ENCODE data around the gene CD1D.
A peak's percentile ranks its signal among the peaks of the same experiment; 100 is the strongest.

CD1D gene

DNA sequence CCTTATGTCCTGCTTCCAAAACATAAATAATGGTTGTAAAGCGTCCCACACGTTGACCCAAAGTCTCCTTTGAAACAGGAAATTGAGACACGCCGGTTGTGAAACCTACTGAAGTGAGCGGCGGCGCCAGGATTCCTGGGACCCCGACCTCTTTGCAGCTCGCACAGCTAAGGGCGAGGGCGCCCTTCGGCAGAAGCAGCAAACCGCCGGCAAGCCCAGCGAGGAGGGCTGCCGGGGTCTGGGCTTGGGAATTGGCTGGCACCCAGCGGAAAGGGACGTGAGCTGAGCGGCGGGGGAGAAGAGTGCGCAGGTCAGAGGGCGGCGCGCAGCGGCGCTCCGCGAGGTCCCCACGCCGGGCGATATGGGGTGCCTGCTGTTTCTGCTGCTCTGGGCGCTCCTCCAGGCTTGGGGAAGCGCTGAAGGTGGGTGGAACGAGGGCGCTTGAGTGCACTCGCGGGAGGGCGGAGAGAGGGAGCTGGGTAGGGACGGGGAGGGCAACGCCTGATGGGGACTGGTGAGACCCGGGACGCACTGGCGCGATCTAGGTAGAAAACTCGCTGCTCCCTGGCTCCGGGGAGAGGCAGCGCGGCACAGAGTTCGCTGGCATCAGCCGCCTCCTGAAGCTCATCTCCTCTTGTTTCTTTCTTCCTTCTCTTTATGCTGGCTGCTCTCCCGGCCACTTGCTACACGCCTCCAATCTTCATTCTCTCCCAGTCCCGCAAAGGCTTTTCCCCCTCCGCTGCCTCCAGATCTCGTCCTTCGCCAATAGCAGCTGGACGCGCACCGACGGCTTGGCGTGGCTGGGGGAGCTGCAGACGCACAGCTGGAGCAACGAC is at the start of gene CD1D:
Gene CD1D (plus strand): TSS at position 155 of the 836 bp plus-strand sequence. CDS start 207 bp downstream, at position 362.
- peak within 1 kb of the TSS; percentile 78 for H3K4me3 Mint-ChIP-seq
- H3K9me3 Mint-ChIP-seq (ENCODE audit: low read depth), result no peaks in the 10 kb centered on the region
- H3K27ac Mint-ChIP-seq, result no peak within 1 kb of the TSS
- H3K4me1 Mint-ChIP-seq (ENCODE audit: low read depth), result peaks cover 13% of the 10 kb centered on the region
- peaks cover 44% of the 10 kb centered on the region for H3K27me3 Mint-ChIP-seq
- H3K36me3 Mint-ChIP-seq, result no peaks in the 10 kb centered on the region

DNA sequence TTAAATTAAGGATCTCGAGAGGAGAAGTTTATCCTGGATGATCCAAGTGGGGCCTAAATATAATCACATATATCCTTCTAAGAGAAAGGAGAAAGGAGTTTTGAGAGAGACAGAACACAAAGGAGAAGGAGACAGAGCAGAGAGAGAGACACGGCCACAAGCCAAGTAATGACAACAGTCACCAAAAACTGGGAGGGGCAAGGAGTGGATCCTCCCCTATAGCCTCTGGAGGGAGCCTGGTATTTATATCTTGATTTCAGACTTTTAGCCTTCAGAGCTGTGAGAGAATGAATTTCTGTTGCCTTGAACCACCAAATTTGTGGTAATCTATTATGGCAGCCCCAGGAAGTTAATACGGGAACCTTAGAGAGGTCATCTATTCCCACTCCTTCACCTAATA is 49.5 kb upstream of the CD1D start:
- no peaks in the 10 kb centered on the region for H3K4me1 Mint-ChIP-seq (ENCODE audit: low read depth)
- no peak overlapping the region for H3K4me3 Mint-ChIP-seq
- peaks cover 2% of the 10 kb centered on the region for H3K27me3 Mint-ChIP-seq
- H3K27ac Mint-ChIP-seq, result no peak overlapping the region
- H3K36me3 Mint-ChIP-seq, result no peaks in the 10 kb centered on the region
- no peaks in the 10 kb centered on the region for H3K9me3 Mint-ChIP-seq (ENCODE audit: low read depth)

DNA sequence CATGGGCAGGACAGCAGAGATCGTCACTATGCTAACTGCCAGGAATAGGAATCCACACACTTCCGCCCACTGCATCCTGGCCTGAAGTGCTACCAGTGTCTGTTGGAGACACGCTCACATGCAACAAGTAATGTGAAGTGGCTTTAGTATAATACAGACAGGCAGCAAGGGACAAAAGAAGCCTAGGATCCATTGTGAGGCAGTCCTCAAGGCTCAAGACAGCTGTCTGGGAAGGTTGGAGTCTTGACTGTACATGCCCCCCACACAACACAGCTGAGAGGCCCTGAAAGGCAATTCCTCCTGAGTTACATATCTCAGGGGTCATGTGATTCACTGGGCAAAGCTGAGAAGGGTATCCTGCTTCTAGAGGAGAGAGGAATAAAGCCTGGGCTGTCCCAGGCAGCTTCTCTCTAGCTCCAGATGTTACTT is 39.9 kb upstream of the CD1D start:
- Mint-ChIP-seq H3K4me3 (no peak overlapping the region), H3K27ac (no peak overlapping the region), H3K27me3 (no peaks in the 10 kb centered on the region), H3K4me1 (ENCODE audit: low read depth) (no peaks in the 10 kb centered on the region), H3K36me3 (no peaks in the 10 kb centered on the region), H3K9me3 (ENCODE audit: low read depth) (no peaks in the 10 kb centered on the region)

DNA sequence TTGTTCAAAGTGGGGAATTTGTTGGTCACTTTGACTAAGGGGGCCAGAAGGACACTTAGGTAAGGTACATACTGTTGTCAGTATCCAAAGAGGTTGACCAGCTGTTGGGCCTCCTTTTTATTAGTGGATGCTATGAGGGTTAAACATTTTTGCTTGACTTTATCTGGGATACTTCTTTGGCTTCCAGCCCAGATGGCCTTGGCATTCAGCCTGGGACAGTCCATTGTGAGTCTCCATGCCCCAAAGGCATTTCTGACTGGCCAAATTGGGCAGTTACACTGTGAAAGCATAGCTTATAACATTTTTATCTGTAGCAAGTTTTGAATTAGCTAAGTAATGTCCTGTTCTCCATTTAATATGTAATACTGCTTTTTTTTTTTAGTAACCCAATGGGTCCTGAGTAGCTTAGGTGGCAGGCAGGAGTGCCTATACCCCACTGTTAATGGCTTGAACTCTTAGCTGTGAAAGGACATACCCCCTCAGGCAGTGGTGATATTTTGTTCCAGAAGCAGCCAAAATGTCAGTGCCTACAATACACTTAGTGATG is 35.4 kb upstream of the CD1D start:
- H3K27ac Mint-ChIP-seq, result no peak overlapping the region
- H3K4me1 Mint-ChIP-seq (ENCODE audit: low read depth), result peaks cover 19% of the 10 kb centered on the region
- H3K4me3 Mint-ChIP-seq, result no peak overlapping the region
- no peaks in the 10 kb centered on the region for H3K36me3 Mint-ChIP-seq
- no peaks in the 10 kb centered on the region for H3K27me3 Mint-ChIP-seq
- no peaks in the 10 kb centered on the region for H3K9me3 Mint-ChIP-seq (ENCODE audit: low read depth)

DNA sequence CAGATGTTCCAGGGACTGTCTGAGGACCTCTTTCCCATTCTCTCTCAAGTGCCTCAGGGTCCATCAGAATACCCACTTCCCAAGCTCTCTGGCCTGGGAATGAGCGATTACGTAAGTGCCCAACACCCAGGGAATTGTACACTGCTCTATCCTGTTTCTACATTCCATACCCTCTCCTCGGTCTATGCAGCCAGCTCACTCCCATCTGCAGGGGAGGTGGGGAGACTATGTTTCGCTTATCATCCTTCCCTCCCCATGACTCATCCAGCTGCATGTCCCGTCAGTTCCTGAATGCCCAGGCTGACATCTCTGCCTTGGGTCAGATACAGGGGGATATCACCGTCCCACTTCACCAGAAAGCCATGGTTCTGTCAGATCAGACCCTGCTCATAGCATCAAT is 34.5 kb upstream of the CD1D start:
- Mint-ChIP-seq H3K27ac (no peak overlapping the region), H3K36me3 (no peaks in the 10 kb centered on the region), H3K4me1 (ENCODE audit: low read depth) (peaks cover 25% of the 10 kb centered on the region), H3K9me3 (ENCODE audit: low read depth) (no peaks in the 10 kb centered on the region), H3K27me3 (no peaks in the 10 kb centered on the region), H3K4me3 (no peak overlapping the region)

DNA sequence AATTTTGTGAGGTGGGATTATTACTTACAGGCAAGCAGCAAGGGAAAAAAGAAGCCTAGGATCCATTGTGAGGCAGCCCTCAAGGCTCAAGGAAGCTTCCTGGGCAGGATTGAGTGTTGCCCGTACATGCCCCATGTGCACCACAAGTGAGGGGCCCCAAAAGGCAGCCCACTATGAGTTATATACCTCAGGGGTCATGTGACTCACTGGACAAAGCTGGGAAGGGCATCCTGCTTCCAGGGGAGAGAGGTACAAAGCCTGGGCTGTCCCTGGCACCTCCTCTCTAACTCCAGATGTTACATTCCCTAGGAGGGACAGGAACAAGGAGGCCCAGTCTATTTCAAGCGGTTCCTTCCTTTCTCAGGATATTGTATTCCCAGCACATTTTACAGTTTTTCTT is 34.0 kb upstream of the CD1D start:
- no peak overlapping the region for H3K4me3 Mint-ChIP-seq
- no peaks in the 10 kb centered on the region for H3K9me3 Mint-ChIP-seq (ENCODE audit: low read depth)
- H3K27ac Mint-ChIP-seq, result no peak overlapping the region
- H3K4me1 Mint-ChIP-seq (ENCODE audit: low read depth), result peaks cover 25% of the 10 kb centered on the region
- H3K36me3 Mint-ChIP-seq, result no peaks in the 10 kb centered on the region
- H3K27me3 Mint-ChIP-seq, result no peaks in the 10 kb centered on the region

DNA sequence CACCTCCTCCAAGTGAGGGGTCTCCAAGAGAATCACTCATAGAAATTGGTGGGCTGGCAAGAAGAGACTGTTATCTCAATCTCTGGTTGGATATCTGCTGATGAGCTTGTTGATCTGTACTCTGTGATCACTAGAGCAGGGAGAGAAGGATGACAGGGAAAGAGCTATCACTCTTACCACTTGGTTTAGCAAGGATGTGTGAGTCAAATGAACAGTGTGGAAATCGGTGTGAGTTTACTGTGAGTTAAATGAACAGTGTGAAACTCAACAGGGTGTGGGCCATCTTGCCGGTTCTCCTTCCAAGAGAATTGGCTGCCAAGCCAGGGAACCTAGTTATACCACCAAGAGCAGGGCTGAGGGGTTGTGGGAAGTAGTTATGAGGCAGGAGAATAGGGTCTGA is 33.3 kb upstream of the CD1D start:
- Mint-ChIP-seq H3K4me1 (ENCODE audit: low read depth) (peaks cover 25% of the 10 kb centered on the region), H3K9me3 (ENCODE audit: low read depth) (no peaks in the 10 kb centered on the region), H3K27ac (no peak overlapping the region), H3K27me3 (no peaks in the 10 kb centered on the region), H3K36me3 (no peaks in the 10 kb centered on the region), H3K4me3 (no peak overlapping the region)

DNA sequence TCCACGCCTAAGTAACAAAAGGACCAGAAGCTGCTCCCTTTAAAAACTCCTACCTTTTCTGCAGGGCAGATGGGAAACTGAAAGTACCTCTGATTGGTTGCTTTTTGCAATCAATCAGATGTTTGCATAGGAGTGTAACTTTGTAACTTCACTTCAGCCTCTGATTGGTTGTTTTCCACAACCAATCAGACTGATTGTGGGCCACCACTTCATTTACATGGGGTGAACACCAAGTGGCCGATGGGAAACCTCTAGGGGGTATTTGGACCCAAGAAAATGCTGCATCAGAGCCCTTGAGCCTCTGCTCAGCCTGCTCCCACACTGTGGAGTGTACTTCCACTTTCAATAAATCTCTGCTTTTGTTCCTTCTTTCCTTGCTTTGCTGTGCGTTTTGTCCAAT is 32.8 kb upstream of the CD1D start:
- Mint-ChIP-seq H3K4me3 (no peak overlapping the region), H3K9me3 (ENCODE audit: low read depth) (no peaks in the 10 kb centered on the region), H3K27ac (no peak overlapping the region)

DNA sequence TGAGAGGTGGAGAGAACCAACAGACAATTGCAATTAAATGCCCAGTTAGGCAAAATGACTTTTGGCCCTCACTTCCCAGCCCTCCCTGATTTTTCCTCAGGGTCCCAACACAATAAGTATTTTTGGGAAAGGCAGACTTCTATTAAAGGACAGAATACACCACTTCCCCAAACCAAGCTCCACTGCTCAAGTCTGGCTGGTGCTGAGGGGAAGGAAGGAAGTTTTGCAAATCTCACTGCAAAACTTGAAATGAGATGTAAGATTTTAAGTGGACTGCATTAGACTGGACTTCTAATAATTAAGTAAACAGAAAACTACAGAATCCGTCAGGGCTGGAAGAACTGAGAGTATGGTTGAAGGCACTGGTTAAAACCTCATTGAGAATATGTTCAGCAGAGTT is 32.2 kb upstream of the CD1D start:
- no peaks in the 10 kb centered on the region for H3K9me3 Mint-ChIP-seq (ENCODE audit: low read depth)
- H3K27ac Mint-ChIP-seq, result peak overlapping the region; percentile 2
- peaks cover 25% of the 10 kb centered on the region for H3K4me1 Mint-ChIP-seq (ENCODE audit: low read depth)
- no peaks in the 10 kb centered on the region for H3K36me3 Mint-ChIP-seq
- H3K4me3 Mint-ChIP-seq, result peak overlapping the region; percentile 95
- no peaks in the 10 kb centered on the region for H3K27me3 Mint-ChIP-seq

More for the DNA sequence above, 32.8 kb upstream of the CD1D start:
- Mint-ChIP-seq H3K27me3 (no peaks in the 10 kb centered on the region), H3K36me3 (no peaks in the 10 kb centered on the region), H3K4me1 (ENCODE audit: low read depth) (peaks cover 25% of the 10 kb centered on the region)

DNA sequence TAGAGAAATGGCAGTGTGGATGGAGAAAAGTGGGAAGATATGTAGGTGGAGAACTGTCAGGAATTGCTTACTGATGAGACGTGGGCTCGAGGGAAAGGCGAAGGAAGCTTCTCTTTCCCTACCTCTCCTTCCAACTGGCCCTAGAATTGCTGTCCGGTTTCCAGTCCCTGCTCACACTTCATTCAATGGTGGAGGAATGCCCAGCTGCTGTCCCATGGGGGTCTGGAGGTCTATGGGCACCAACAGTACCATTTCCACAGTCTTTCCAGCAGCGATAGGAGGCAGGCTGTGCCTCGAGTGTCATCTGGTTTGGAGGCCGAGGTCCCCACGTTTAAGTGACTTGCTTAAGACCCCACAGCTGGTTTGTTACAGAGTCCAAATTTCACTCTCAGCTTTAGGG is 31.5 kb upstream of the CD1D start:
- no peaks in the 10 kb centered on the region for H3K9me3 Mint-ChIP-seq (ENCODE audit: low read depth)
- no peaks in the 10 kb centered on the region for H3K36me3 Mint-ChIP-seq
- no peaks in the 10 kb centered on the region for H3K27me3 Mint-ChIP-seq
- H3K4me3 Mint-ChIP-seq, result peak overlapping the region; percentile 95
- peaks cover 25% of the 10 kb centered on the region for H3K4me1 Mint-ChIP-seq (ENCODE audit: low read depth)
- H3K27ac Mint-ChIP-seq, result peak overlapping the region; percentile 88

DNA sequence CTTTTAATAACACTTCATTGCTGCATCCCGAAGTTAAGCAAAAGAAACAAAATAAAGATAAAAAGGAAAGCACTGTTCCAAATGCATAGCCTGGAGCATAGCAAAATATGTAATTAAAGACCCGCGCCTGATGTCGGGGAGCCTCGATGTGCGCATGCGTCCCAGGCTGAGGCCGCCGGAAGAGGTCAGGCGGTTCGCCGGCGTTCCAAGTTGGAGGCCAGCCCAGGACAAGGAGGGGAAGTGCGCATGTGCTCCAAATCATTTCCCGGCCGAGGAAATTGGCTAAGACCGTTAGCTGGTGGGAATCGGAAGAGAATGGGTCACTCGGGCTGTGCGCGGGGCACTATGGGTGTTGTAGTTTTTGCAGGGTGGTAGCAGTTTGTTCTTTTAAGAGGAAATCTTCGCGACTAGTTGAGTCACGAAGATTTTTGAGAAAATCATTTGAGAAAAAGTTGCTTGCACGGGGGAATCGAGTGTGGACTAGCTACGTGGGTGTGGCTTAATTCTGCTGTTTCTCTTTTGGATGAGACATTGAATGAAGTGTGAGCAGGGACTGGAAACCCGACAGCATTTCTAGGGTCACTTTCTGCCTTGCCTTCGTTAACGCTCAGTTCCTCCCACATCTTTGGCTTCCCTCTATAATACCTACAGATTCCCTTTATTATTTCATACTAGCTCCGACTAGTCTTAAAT is 31.0 kb upstream of the CD1D start:
- Mint-ChIP-seq H3K4me3 (peak overlapping the region; percentile 95), H3K27ac (peak overlapping the region; percentile 88), H3K36me3 (no peaks in the 10 kb centered on the region), H3K4me1 (ENCODE audit: low read depth) (peaks cover 25% of the 10 kb centered on the region), H3K27me3 (no peaks in the 10 kb centered on the region), H3K9me3 (ENCODE audit: low read depth) (no peaks in the 10 kb centered on the region)

DNA sequence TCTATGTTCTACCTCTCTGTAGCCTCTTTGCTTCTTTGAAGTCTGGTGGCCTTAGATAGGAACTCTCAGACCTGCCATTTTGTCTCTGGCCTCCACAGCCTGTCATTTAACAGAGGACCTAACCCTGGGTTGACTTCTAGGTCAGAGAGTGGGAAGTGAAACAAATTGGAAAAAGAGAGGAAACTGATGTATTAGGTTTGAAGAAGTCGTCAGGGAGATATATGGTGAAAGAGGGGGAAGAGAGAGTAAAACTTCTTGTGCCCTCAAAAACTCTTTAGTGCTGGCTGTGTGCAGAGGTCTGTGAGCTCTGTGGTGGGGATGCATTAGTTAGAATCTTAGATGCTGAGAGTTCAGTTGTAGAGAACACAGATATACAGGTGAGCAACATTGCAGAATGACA is 30.2 kb upstream of the CD1D start:
- no peaks in the 10 kb centered on the region for H3K36me3 Mint-ChIP-seq
- peaks cover 25% of the 10 kb centered on the region for H3K4me1 Mint-ChIP-seq (ENCODE audit: low read depth)
- no peaks in the 10 kb centered on the region for H3K9me3 Mint-ChIP-seq (ENCODE audit: low read depth)
- no peak overlapping the region for H3K27ac Mint-ChIP-seq
- peak overlapping the region; percentile 95 for H3K4me3 Mint-ChIP-seq
- no peaks in the 10 kb centered on the region for H3K27me3 Mint-ChIP-seq

DNA sequence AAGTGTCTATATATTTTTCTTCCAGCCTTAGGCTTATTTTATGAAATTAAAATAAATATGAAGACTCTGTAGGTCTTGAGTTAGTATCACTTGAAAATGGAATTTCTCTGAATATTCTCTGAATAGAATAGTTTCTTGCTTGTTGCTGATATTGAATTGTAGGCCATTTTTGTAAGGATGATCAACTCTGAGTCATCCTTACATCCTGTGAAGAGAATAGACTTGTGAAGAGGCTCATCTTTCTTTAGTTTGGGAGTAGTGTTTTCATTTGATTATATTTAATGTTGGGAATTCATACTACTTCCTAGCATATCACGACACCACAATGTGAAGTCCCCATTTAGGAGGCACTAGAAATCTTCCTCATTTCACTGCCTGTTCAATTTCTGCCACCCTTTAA is 27.5 kb upstream of the CD1D start:
- Mint-ChIP-seq H3K9me3 (ENCODE audit: low read depth) (no peaks in the 10 kb centered on the region), H3K27ac (no peak overlapping the region), H3K4me3 (no peak overlapping the region), H3K27me3 (peaks cover 12% of the 10 kb centered on the region), H3K36me3 (peaks cover 3% of the 10 kb centered on the region), H3K4me1 (ENCODE audit: low read depth) (peaks cover 23% of the 10 kb centered on the region)

DNA sequence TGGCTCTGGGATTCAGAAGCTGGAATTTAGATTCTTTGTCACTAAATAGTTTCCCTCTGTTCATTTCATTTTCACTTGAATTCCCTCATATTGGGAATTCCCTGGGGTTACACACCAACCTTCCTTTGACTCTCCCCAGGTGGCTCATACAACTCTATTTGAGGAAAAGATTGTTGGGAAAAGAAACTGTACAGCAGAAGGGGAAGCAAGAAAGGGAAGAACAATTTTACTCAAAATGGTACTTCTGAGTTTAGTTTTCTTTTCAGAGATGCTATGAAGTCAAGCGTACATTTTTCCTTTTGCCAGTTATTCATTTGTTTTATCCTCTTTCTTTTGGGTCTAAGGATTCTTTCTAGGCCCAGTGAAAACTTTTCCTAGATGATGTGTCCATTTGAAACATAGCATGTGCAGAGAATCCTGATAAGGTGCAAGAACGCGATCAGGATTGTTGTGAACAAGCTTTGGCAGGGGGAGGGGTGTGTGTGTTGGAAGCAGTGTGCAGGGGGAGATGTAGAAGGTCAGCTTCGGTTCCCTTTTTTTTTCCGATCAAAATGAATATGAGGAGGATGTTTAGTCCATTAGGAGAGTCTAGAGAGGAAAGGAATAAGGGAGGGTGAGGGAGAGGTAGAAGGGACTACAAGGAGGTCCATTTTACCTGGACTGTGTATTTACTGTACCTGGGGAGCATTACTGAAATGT is 26.8 kb upstream of the CD1D start:
- peaks cover 3% of the 10 kb centered on the region for H3K36me3 Mint-ChIP-seq
- H3K27ac Mint-ChIP-seq, result no peak overlapping the region
- peaks cover 12% of the 10 kb centered on the region for H3K27me3 Mint-ChIP-seq
- H3K4me3 Mint-ChIP-seq, result no peak overlapping the region
- H3K4me1 Mint-ChIP-seq (ENCODE audit: low read depth), result peaks cover 18% of the 10 kb centered on the region
- H3K9me3 Mint-ChIP-seq (ENCODE audit: low read depth), result no peaks in the 10 kb centered on the region

DNA sequence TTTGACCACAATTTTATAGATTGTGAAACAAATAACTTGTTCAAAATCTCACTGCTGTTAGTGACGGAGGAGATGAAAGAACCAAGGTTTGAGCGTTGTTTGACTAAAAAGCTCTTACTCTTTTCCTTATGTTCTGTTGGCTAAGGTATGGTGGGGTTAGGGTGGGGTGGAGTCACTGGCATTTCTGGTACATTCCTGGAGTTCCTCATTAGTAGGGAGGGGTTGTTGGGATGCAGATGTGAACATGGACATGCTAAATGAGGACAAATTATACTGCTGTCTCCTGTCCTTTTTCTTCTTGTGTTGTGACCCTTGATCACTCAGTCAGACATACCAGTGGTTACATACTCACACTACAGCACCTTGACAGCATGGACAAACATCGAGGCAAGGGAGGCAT is 26.2 kb upstream of the CD1D start:
- no peak overlapping the region for H3K27ac Mint-ChIP-seq
- no peaks in the 10 kb centered on the region for H3K9me3 Mint-ChIP-seq (ENCODE audit: low read depth)
- peaks cover 14% of the 10 kb centered on the region for H3K27me3 Mint-ChIP-seq
- peaks cover 3% of the 10 kb centered on the region for H3K36me3 Mint-ChIP-seq
- H3K4me3 Mint-ChIP-seq, result no peak overlapping the region
- H3K4me1 Mint-ChIP-seq (ENCODE audit: low read depth), result peaks cover 13% of the 10 kb centered on the region
